CD14-positive monocyte (primary cell): ENCODE measurements around the gene HEATR1. TPM values are rescaled to one million over a fixed set of nuclear protein-coding genes. Genes with fewer than 3 reads are reported as not detected.

Experiments
- DNase-seq, 3 donors: peaks; one replicate each; pipeline ENCODE4 v3.0.0-alpha.2; 2011 to 2022
- H2AFZ ChIP-seq: 2 replicates; pipeline ENCODE4 v1.6.0; 2012; ENCODE audit warnings: mild to moderate bottlenecking, low read depth, low read length, inconsistent platforms; ENCODE audit not compliant: insufficient read depth, poor library complexity, severe bottlenecking
- H3K27ac ChIP-seq, 2 donors: 1 replicate in 1 of 2; 2 replicates in 1 of 2; pipeline ENCODE4 v1.5.1; 2012 to 2013; ENCODE audit warnings: low read length in 2 of 2, control low read depth in 1 of 2, inconsistent platforms in 1 of 2, low read depth in 1 of 2, mild to moderate bottlenecking in 1 of 2
- H3K27me3 ChIP-seq, 2 donors: one replicate each; pipeline versions ENCODE4 v1.6.0 to v1.6.1; 2011 to 2013; ENCODE audit warnings: low read length in 2 of 2; ENCODE audit not compliant: control insufficient read depth in 2 of 2, insufficient read depth in 2 of 2
- H3K36me3 ChIP-seq, 2 donors: replicated peaks in 1 of 2; 1 replicate in 1 of 2; 2 replicates in 1 of 2; pipeline versions ENCODE4 v1.5.1 to v1.6.1; 2012 to 2013; ENCODE audit warnings: low read length in 2 of 2, control low read depth in 1 of 2, inconsistent platforms in 1 of 2, mild to moderate bottlenecking in 1 of 2; ENCODE audit not compliant: insufficient read depth in 2 of 2, control insufficient read depth in 1 of 2
- H3K4me1 ChIP-seq, 2 donors: 1 replicate in 1 of 2; 2 replicates in 1 of 2; pipeline versions ENCODE4 v1.5.1 to v1.6.1; 2012 to 2013; ENCODE audit warnings: low read length in 2 of 2, control low read depth in 1 of 2, inconsistent platforms in 1 of 2, mild to moderate bottlenecking in 1 of 2, moderate library complexity in 1 of 2; ENCODE audit not compliant: insufficient read depth in 2 of 2, control insufficient read depth in 1 of 2
- H3K4me2 ChIP-seq: replicated peaks from 2 replicates; pipeline ENCODE3; 2012; ENCODE audit warnings: low read length, moderate library complexity, mild to moderate bottlenecking; ENCODE audit not compliant: poor library complexity, severe bottlenecking; ENCODE audit errors: extremely low read depth
- H3K4me3 ChIP-seq, 3 experiments: fragments of 200-600 bp in 1 of 3; sonication (generic) in 1 of 3; replicated peaks in 1 of 3; 1 replicate in 2 of 3; 2 replicates in 1 of 3; pipeline ENCODE4 v1.5.1; 2011 to 2013; ENCODE audit warnings: low read length in 3 of 3, mild to moderate bottlenecking in 3 of 3, control low read depth in 2 of 3, low read depth in 2 of 3, inconsistent platforms in 1 of 3, moderate library complexity in 1 of 3
- H3K79me2 ChIP-seq: 2 replicates; pipeline ENCODE4 v1.6.0; 2012; ENCODE audit warnings: mild to moderate bottlenecking, control low read depth, inconsistent platforms, low read length, moderate library complexity; ENCODE audit not compliant: insufficient read depth
- H3K9ac ChIP-seq: 2 replicates; pipeline ENCODE4 v1.6.0; 2017; ENCODE audit warnings: low read length, mild to moderate bottlenecking; ENCODE audit not compliant: insufficient read depth, poor library complexity, severe bottlenecking
- H3K9me3 ChIP-seq, 2 donors: replicated peaks in 1 of 2; 1 replicate in 1 of 2; 2 replicates in 1 of 2; pipeline versions ENCODE4 v1.5.1 to v1.6.1; 2012 to 2013; ENCODE audit warnings: low read length in 2 of 2, control low read depth in 1 of 2; ENCODE audit not compliant: control insufficient read depth in 1 of 2, insufficient read depth in 1 of 2
- H4K20me1 ChIP-seq: 2 replicates; pipeline ENCODE4 v1.6.0; 2012; ENCODE audit warnings: mild to moderate bottlenecking, low read length, control low read depth, moderate library complexity; ENCODE audit not compliant: insufficient read depth
- H3K27ac Mint-ChIP-seq, 7 donors: one replicate each; pipeline ENCODE4 v1.8.0; 2020; ENCODE audit warnings: mild to moderate bottlenecking in 7 of 7, mixed read lengths in 7 of 7, moderate library complexity in 6 of 7, inconsistent platforms in 2 of 7
- H3K27me3 Mint-ChIP-seq, 3 donors: one replicate each; pipeline ENCODE4 v1.8.0; 2021 to 2022; ENCODE audit warnings: low read depth in 3 of 3, mild to moderate bottlenecking in 3 of 3, mixed read lengths in 3 of 3, moderate library complexity in 3 of 3, inconsistent platforms in 1 of 3
- H3K36me3 Mint-ChIP-seq, 2 donors: one replicate each; pipeline ENCODE4 v1.8.0; 2020; ENCODE audit warnings: mixed read lengths in 2 of 2, inconsistent platforms in 1 of 2, mild to moderate bottlenecking in 1 of 2
- H3K4me1 Mint-ChIP-seq: one replicate; pipeline ENCODE4 v1.8.0; 2020; ENCODE audit warnings: mild to moderate bottlenecking, mixed read lengths
- H3K4me3 Mint-ChIP-seq, 2 donors: one replicate each; pipeline ENCODE4 v1.8.0; 2020; ENCODE audit warnings: mild to moderate bottlenecking in 2 of 2, mixed read lengths in 2 of 2, moderate library complexity in 1 of 2
- H3K9me3 Mint-ChIP-seq, 7 donors: one replicate each; pipeline ENCODE4 v1.8.0; 2020 to 2022; ENCODE audit warnings: mixed read lengths in 7 of 7, mild to moderate bottlenecking in 6 of 7, moderate library complexity in 6 of 7, inconsistent platforms in 2 of 7
- CTCF ChIP-seq: fragments of 200-600 bp; IDR thresholded peaks from one replicate; pipeline ENCODE4 v1.8.0; 2022; ENCODE audit warnings: antibody characterized with exemption, mild to moderate bottlenecking
- WGBS: methylation state at CpG from one replicate; pipeline ENCODE4 v1.1.5; 2013; ENCODE audit warnings: missing lambda C conversion rate; ENCODE audit not compliant: insufficient coverage; 5-methylcytosine and 5-hydroxymethylcytosine counted together
- intact Hi-C, 2 donors: fragments of 100-400 bp; cut with micrococcal nuclease; formaldehyde crosslinking; loops; one replicate each; pipeline versions ENCODE4 v1.15.0 to v1.15.1; 2023
- polyA plus RNA-seq, 3 donors: library from polyadenylated mRNA; depleted of rRNA in 1 of 3; unstranded in 2 of 3; stranded (reverse) in 1 of 3; fragments of 300-500 nt in 2 of 3; fragments of >200 nt in 1 of 3; fragmentation: Illumina TruSeq in 2 of 3; gene quantifications; 1 replicate in 2 of 3; 2 replicates in 1 of 3; pipeline ENCODE4 v1.2.3, GENCODE V29; 2012 to 2021

The HEATR1 gene
- polyA plus RNA-seq, 3 donors = 2.8 to 4.2 (median 3.7) TPM

DNA sequence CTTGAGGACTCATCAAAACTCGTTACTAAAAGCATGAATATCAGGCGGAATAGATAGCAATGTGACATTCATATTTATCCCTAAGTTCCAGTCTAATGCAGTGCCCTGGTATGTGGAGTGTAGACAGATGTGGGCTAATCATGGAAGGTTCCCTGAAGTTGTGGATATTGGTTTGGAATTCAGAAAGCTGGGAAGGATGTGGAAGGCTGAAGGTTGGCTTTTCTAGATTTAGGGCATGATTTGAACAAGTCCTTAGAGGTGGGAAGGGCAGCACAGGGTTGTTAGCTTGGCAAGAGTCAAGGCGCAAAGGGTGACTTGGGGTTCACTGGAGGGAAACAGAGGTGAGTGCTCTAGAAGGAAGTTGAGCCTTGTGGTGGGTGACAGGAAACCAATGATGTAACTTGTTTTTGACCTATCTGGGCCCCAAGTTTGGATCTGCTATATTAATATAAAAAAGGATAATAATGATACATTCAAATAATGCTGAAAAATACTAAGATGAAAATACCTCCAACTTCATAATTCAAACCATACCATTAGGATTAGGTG lies 58.6 kb downstream of the HEATR1 start:
- TF ChIP-seq CTCF = no peak
- Mint-ChIP-seq H3K27me3 (peaks cover 0 to 1% (median 0%) of the 10 kb centered on the region in 3 donors), H3K9me3 (peaks cover 0 to 1% (median 0%) of the 10 kb centered on the region in 7 donors), H3K4me1 (peaks cover 5% of the 10 kb centered on the region), H3K36me3 (peaks cover 93 to 97% of the 10 kb centered on the region in 2 donors), H3K27ac (peak overlapping the region in 4 of 7 donors; percentile 25 to 78 (median 35)), H3K4me3 (no peak overlapping the region)
- no peak overlapping the region for H2AFZ ChIP-seq
- no peak for DNase-seq
- no peaks in the 10 kb centered on the region for H3K27me3 ChIP-seq
- intact Hi-C loops = no loop called here
- H4K20me1 ChIP-seq = peaks cover 39% of the 10 kb centered on the region
- H3K36me3 ChIP-seq = peaks cover 100% of the 10 kb centered on the region in 2 donors
- H3K9me3 ChIP-seq = no peaks in the 10 kb centered on the region
- no peak overlapping the region for H3K4me3 ChIP-seq
- no peak overlapping the region for H3K27ac ChIP-seq
- no peak overlapping the region for H3K9ac ChIP-seq
- H3K4me2 ChIP-seq = no peak overlapping the region
- no peaks in the 10 kb centered on the region for H3K4me1 ChIP-seq
- H3K79me2 ChIP-seq = no peaks in the 10 kb centered on the region
- 38% methylated on average over 1 of the region's 3 CpGs for WGBS

DNA sequence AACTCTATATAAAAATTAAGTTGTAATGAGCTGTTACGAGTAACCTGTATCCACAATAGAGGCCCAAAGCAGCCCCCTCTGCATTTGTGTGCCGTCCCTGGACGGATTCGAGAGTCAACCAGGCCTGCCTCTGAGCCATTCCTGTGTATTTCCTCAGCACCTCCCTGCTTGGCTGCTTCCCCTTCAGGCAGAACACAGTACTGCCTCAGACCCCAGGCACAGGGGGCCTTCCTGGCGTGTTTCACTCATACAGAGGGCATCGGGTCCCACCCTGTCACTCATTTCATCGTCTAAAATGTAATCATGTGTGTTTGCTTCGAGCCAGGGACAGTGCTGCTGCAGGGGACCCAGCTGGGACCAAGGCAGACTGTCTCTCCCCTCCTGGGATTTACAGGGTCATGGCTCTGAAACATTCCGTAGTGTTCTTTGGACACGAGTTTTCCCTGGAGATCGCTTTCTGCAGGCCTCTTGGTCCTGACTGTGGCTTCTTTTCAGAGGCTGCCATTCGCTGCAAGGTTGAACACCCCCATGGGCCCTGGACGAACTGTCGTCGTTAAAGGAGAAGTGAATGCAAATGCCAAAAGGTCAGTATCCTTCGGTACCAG lies 61.1 kb downstream of the HEATR1 start:
- Histone ChIP-seq H3K9ac (no peak overlapping the region), H3K4me1 (no peaks in the 10 kb centered on the region), H3K4me3 (no peak overlapping the region), H3K4me2 (no peak overlapping the region), H4K20me1 (peaks cover 57% of the 10 kb centered on the region), H2AFZ (no peak overlapping the region), H3K27ac (no peak overlapping the region), H3K27me3 (no peaks in the 10 kb centered on the region), H3K9me3 (no peaks in the 10 kb centered on the region), H3K79me2 (peaks cover 4% of the 10 kb centered on the region), H3K36me3 (peaks cover 100% of the 10 kb centered on the region in 2 donors)
- peaks cover 5% of the 10 kb centered on the region for H3K4me1 Mint-ChIP-seq
- intact Hi-C loops = no loop called here
- H3K36me3 Mint-ChIP-seq = peaks cover 95 to 97% of the 10 kb centered on the region in 2 donors
- WGBS = 91% methylated on average over 15 of the region's 16 CpGs
- DNase-seq = no peak
- no peaks in the 10 kb centered on the region for H3K27me3 Mint-ChIP-seq
- H3K4me3 Mint-ChIP-seq = no peak overlapping the region
- peaks cover 0 to 1% (median 0%) of the 10 kb centered on the region in 7 donors for H3K9me3 Mint-ChIP-seq
- peak overlapping the region in 3 of 7 donors; percentile 37 to 58 (median 57) for H3K27ac Mint-ChIP-seq
- TF ChIP-seq CTCF = no peak
